GM23248 (cell line): ENCODE data around the gene PPP4R3C. TPM values are rescaled to one million over a fixed set of nuclear protein-coding genes. Genes with fewer than 3 reads are reported as not detected.
"Not testable (repeated sequence)": the region's sequence is repeated elsewhere in the genome, so short reads cannot be mapped to it uniquely, and the experiment has no call there.

Source experiments
- DNase-seq: peaks from one replicate; pipeline ENCODE4 v3.0.0-alpha.2; 2015
- H2AFZ ChIP-seq: fragments of 200-600 bp; sonication (generic); 2 replicates; pipeline ENCODE4 v1.6.1; 2016; ENCODE audit warnings: antibody characterized with exemption
- H3F3A ChIP-seq: fragments of 200-600 bp; sonication (generic); 2 replicates; pipeline ENCODE4 v1.6.1; 2016; ENCODE audit warnings: mild to moderate bottlenecking, antibody characterized with exemption, mixed run types; ENCODE audit not compliant: insufficient read depth
- H3K27ac ChIP-seq: fragments of 200-600 bp; sonication (generic); 2 replicates; pipeline ENCODE4 v1.5.1; 2016; ENCODE audit warnings: mild to moderate bottlenecking
- H3K27me3 ChIP-seq: fragments of 200-600 bp; sonication (generic); replicated peaks from 2 replicates; pipeline ENCODE4 v1.6.1; 2016; ENCODE audit warnings: mild to moderate bottlenecking; ENCODE audit not compliant: insufficient read depth
- H3K36me3 ChIP-seq: fragments of 200-600 bp; sonication (generic); 2 replicates; pipeline ENCODE4 v1.6.1; 2016; ENCODE audit warnings: low read depth, mild to moderate bottlenecking
- H3K4me1 ChIP-seq: fragments of 200-600 bp; sonication (generic); 2 replicates; pipeline ENCODE4 v1.6.1; 2016; ENCODE audit warnings: mild to moderate bottlenecking; ENCODE audit not compliant: insufficient read depth
- H3K4me2 ChIP-seq: fragments of 200-600 bp; sonication (generic); one replicate; pipeline ENCODE4 v1.6.1; 2016; ENCODE audit warnings: mild to moderate bottlenecking; ENCODE audit not compliant: unreplicated experiment
- H3K4me3 ChIP-seq: fragments of 200-600 bp; sonication (generic); 2 replicates; pipeline ENCODE4 v1.5.1; 2016; ENCODE audit warnings: mild to moderate bottlenecking
- H3K79me2 ChIP-seq: fragments of 200-600 bp; sonication (generic); 2 replicates; pipeline ENCODE4 v1.6.1; 2016; ENCODE audit warnings: mild to moderate bottlenecking; ENCODE audit not compliant: insufficient read depth
- H3K9ac ChIP-seq: fragments of 200-600 bp; sonication (generic); 2 replicates; pipeline ENCODE4 v1.6.1; 2016; ENCODE audit warnings: mild to moderate bottlenecking
- H3K9me2 ChIP-seq: fragments of 200-600 bp; sonication (generic); 2 replicates; pipeline ENCODE4 v1.6.1; 2016; ENCODE audit warnings: mixed run types, mild to moderate bottlenecking, moderate library complexity; ENCODE audit not compliant: insufficient read depth
- H3K9me3 ChIP-seq: fragments of 200-600 bp; sonication (generic); one replicate; pipeline ENCODE4 v1.6.1; 2017; ENCODE audit warnings: low read depth
- H4K20me1 ChIP-seq: fragments of 200-600 bp; sonication (generic); 2 replicates; pipeline ENCODE4 v1.6.0; 2016; ENCODE audit not compliant: insufficient read depth
- EZH2 ChIP-seq: fragments of 200-600 bp; sonication (generic); IDR thresholded peaks from 2 replicates; pipeline ENCODE4 v1.6.1; 2018; ENCODE audit warnings: antibody characterized with exemption, mild to moderate bottlenecking; ENCODE audit not compliant: insufficient read depth, poor library complexity, severe bottlenecking
- EZH2phosphoT487 ChIP-seq: fragments of 200-600 bp; sonication (generic); IDR thresholded peaks from 2 replicates; pipeline ENCODE4 v1.6.1; 2018; ENCODE audit warnings: antibody characterized with exemption, moderate library complexity, mild to moderate bottlenecking, low read depth; ENCODE audit not compliant: insufficient read depth
- WGBS, 2 experiments: methylation state at CpG; one replicate each; pipeline ENCODE4 v1.1.6; 2015 to 2017; ENCODE audit warnings: low lambda C conversion rate in 2 of 2, low coverage in 1 of 2; ENCODE audit errors: missing lambda C conversion rate in 2 of 2; 5-methylcytosine and 5-hydroxymethylcytosine counted together
- in situ Hi-C: fragments of 300-500 bp; cut with MboI; formaldehyde crosslinking; loops from 2 replicates; pipeline ENCODE4 v1.15.0; 2020
- polyA plus RNA-seq: library from polyadenylated mRNA; unstranded; fragments of >200 nt; fragmentation: Nextera tagmentation; extraction: Ambion mirVana; gene quantifications from 2 replicates; pipeline ENCODE4 v1.2.1, GENCODE V29; 2016
- total RNA-seq: library from RNA; depleted of rRNA; stranded (reverse); fragments of >200 nt; shearing (Covaris generic); gene quantifications from 2 replicates; pipeline ENCODE4 v1.2.3, GENCODE V29; 2014; rRNA removed

The PPP4R3C gene
- total RNA-seq: not detected in 2 replicates
- not detected in 2 replicates for polyA plus RNA-seq

GRCh38 chrX:27463187-27463586 lies at the start of gene PPP4R3C:
Gene PPP4R3C, minus strand, starts transcription at chrX:27463341. Its CDS starts 45 bp downstream, at chrX:27463296.
- Histone ChIP-seq H3K4me2 (no peak within 1 kb of the TSS), H3K9ac (no peak within 1 kb of the TSS), H2AFZ (no peak within 1 kb of the TSS), H3K4me1 (no peaks in the 10 kb centered on the region), H3K27me3 (no peaks in the 10 kb centered on the region), H3K4me3 (no peak within 1 kb of the TSS), H3F3A (no peaks in the 10 kb centered on the region), H3K9me2 (no peaks in the 10 kb centered on the region), H3K9me3 (no peaks in the 10 kb centered on the region), H3K27ac (no peak within 1 kb of the TSS), H3K79me2 (no peaks in the 10 kb centered on the region), H3K36me3 (no peaks in the 10 kb centered on the region), H4K20me1 (no peaks in the 10 kb centered on the region)
- in situ Hi-C loops: no loop called here
- 56 to 63% methylated on average over 8 to 14 of the region's 14 CpGs for WGBS, 2 experiments
- DNase-seq: no peak
- TF ChIP-seq EZH2phosphoT487 (no peak), EZH2 (no peak)

- no peak overlapping the region for H3K9ac ChIP-seq
- no peaks in the 10 kb centered on the region for H3K36me3 ChIP-seq
- no peak overlapping the region for H3K4me3 ChIP-seq
- no peaks in the 10 kb centered on the region for H4K20me1 ChIP-seq
- WGBS, 2 experiments: 20 to 23% methylated on average over 4 of the region's 4 CpGs
- TF ChIP-seq EZH2 (no peak), EZH2phosphoT487 (no peak)
- H3K4me2 ChIP-seq: no peak overlapping the region
- no peaks in the 10 kb centered on the region for H3K9me3 ChIP-seq
- in situ Hi-C loops: no loop called here
- H3K27me3 ChIP-seq: no peaks in the 10 kb centered on the region
- no peaks in the 10 kb centered on the region for H3K79me2 ChIP-seq
- H3F3A ChIP-seq: no peaks in the 10 kb centered on the region
- H3K27ac ChIP-seq: no peak overlapping the region
- H3K4me1 ChIP-seq: no peaks in the 10 kb centered on the region
- no peak overlapping the region for H2AFZ ChIP-seq
- no peaks in the 10 kb centered on the region for H3K9me2 ChIP-seq
- DNase-seq: no peak
Observed at GRCh38 chrX:27491397-27491796, 28.3 kb upstream of the PPP4R3C start.

GRCh38 chrX:27466051-27466450 lies 2.9 kb upstream of the PPP4R3C start:
- Histone ChIP-seq H3K9me2 (no peaks in the 10 kb centered on the region), H3K9me3 (no peaks in the 10 kb centered on the region), H3K4me2 (no peak overlapping the region), H3K27ac (no peak overlapping the region), H3K27me3 (no peaks in the 10 kb centered on the region), H3K36me3 (no peaks in the 10 kb centered on the region), H3K4me1 (no peaks in the 10 kb centered on the region), H2AFZ (no peak overlapping the region), H3K9ac (no peak overlapping the region), H3F3A (no peaks in the 10 kb centered on the region), H3K79me2 (no peaks in the 10 kb centered on the region), H3K4me3 (no peak overlapping the region), H4K20me1 (no peaks in the 10 kb centered on the region)
- no peak for DNase-seq
- in situ Hi-C loops: no loop called here
- no peak for TF ChIP-seq EZH2phosphoT487
- no peak for TF ChIP-seq EZH2
- WGBS, 2 experiments: 0% methylated on average over 1 of the region's 1 CpG

DNA sequence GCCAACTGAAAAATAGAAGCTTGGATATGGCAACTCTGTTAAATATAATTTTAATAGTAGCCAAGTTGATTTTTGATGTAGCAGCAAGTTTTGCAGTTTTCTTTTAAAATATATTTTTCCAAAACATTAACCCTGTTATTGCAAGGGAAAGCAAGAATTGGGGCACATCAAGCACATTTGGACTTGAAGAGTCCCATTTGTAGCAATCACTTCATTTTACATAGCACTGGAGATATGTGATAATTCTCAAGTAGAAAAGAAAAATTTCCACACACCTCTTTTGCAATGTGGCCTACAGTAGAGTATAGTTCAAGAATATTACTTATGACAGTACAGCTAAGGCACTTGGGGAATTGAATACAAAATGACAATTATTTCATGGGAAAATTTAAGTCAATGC lies 1.9 kb upstream of the PPP4R3C start:
- in situ Hi-C loops: no loop called here

GRCh38 chrX:27459129-27459528 lies 4.0 kb downstream of the PPP4R3C start:
- H3K4me1 ChIP-seq, H3K9me3 ChIP-seq, H3K9me2 ChIP-seq, H3K27ac ChIP-seq, H3K27me3 ChIP-seq, H3K36me3 ChIP-seq, H3K79me2 ChIP-seq, DNase-seq, H3K4me2 ChIP-seq, H3F3A ChIP-seq, H3K4me3 ChIP-seq, in situ Hi-C loops, H3K9ac ChIP-seq, H4K20me1 ChIP-seq, H2AFZ ChIP-seq: not testable (repeated sequence)
- 14 to 39% methylated on average over 2 to 5 of the region's 5 CpGs for WGBS, 2 experiments

More for the DNA sequence above, 1.9 kb upstream of the PPP4R3C start:
- Histone ChIP-seq H4K20me1 (no peaks in the 10 kb centered on the region), H3K79me2 (no peaks in the 10 kb centered on the region), H3K9ac (no peak overlapping the region), H3K36me3 (no peaks in the 10 kb centered on the region), H3K4me2 (no peak overlapping the region), H3K4me1 (no peaks in the 10 kb centered on the region), H3K27me3 (no peaks in the 10 kb centered on the region), H3F3A (no peaks in the 10 kb centered on the region), H3K4me3 (no peak overlapping the region), H3K9me3 (no peaks in the 10 kb centered on the region), H3K9me2 (no peaks in the 10 kb centered on the region), H2AFZ (no peak overlapping the region), H3K27ac (no peak overlapping the region)
- DNase-seq: no peak
- no peak for TF ChIP-seq EZH2
- TF ChIP-seq EZH2phosphoT487: no peak

DNA sequence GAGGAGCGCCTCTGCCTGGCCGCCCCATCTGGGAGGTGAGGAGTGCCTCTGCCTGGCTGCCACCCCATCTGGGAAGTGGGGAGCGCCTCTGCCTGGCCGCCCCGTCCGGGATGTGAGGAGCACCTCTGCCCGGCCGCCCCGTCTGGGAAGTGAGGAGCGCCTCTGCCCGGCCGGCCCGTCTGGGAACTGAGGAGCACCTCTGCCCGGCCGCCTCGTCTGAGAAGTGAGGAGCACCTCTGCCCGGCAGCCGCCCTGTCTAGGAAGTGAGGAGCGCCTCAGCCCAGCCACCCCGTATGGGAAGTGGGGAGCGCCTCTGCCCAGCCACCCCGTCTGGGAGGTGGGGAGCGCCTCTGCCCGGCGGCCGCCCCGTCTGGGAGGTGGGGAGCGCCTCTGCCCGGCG lies 4.6 kb downstream of the PPP4R3C start:
- H3K27me3 ChIP-seq, H3K9ac ChIP-seq, H3K27ac ChIP-seq, H3K9me3 ChIP-seq, H3K4me3 ChIP-seq, in situ Hi-C loops, H3K79me2 ChIP-seq, H3K36me3 ChIP-seq, H2AFZ ChIP-seq, H4K20me1 ChIP-seq, H3F3A ChIP-seq, H3K4me1 ChIP-seq, H3K4me2 ChIP-seq, DNase-seq, H3K9me2 ChIP-seq: not testable (repeated sequence)
- 81 to 86% methylated on average over 6 to 28 of the region's 30 CpGs for WGBS, 2 experiments
